ENCODE results near the gene EFCAB12. TPM values are rescaled to one million over a fixed set of nuclear protein-coding genes. Genes with fewer than 3 reads are reported as not detected.

The EFCAB12 gene
- total and polyA plus RNA-seq, 2 of the 8 experiments (the other 6 are each of a cell fraction or from before 2014, with no cell fraction given), result 0.60 to 0.99 TPM

- CTCF ChIA-PET (ENCODE audit: partially characterized antibody), result no interaction called here
- Histone ChIP-seq H3K56ac (replicated peaks; ENCODE audit: insufficient read length, low read depth, low read length) (no peak overlapping the region), H3K9me3 (ENCODE audit: insufficient read depth in 2 of 2, low read depth in 1 of 2, low read length in 1 of 2) (no peaks in the 10 kb centered on the region), H3K27ac (ENCODE audit: low read depth, low read length) (no peak overlapping the region), H4K20me1 (replicated peaks in 1 of 2; ENCODE audit: control insufficient read depth in 1 of 2, insufficient read depth in 2 of 2, low read length in 2 of 2) (no peaks in the 10 kb centered on the region), H3K4ac (replicated peaks; ENCODE audit: insufficient read length, low read depth, low read length) (no peak overlapping the region), H3K14ac (ENCODE audit: insufficient read length) (no peak overlapping the region), H2BK120ac (replicated peaks; ENCODE audit: low read depth, low read length) (no peak overlapping the region), H3K23me2 (ENCODE audit: low read depth, low read length) (peaks cover 2% of the 10 kb centered on the region; the same call in 1 of the 2 replicates), H2BK5ac (ENCODE audit: low read depth, low read length) (no peak overlapping the region), H4K8ac (ENCODE audit: extremely low read depth, insufficient read depth, low read length) (no peak overlapping the region), H2AFZ (ENCODE audit: low read length) (no peak overlapping the region), H3K4me2 (ENCODE audit: insufficient read depth in 1 of 2, low read depth in 2 of 2, low read length in 2 of 2) (no peak overlapping the region), H2AK5ac (ENCODE audit: low read depth, low read length) (no peak overlapping the region), H2BK20ac (ENCODE audit: low read length) (no peak overlapping the region), H2BK12ac (ENCODE audit: low read depth, low read length) (no peak overlapping the region), H4K5ac (ENCODE audit: insufficient read length, low read depth, low read length) (no peak overlapping the region), H3K79me2 (ENCODE audit: control insufficient read depth in 1 of 2, insufficient read depth in 2 of 2, low read length in 2 of 2) (no peaks in the 10 kb centered on the region), H3K9ac (replicated peaks in 1 of 4; ENCODE audit: extremely low read depth in 1 of 4, low read depth in 3 of 4, low read length in 3 of 4) (no peak overlapping the region), H3K36me3 (ENCODE audit: control insufficient read depth in 2 of 4, insufficient read depth in 4 of 4, low read length in 3 of 4) (peaks cover 0 to 19% (median 0%) of the 10 kb centered on the region in 4 experiments; a peak in 5 of 8 replicates), H3K18ac (ENCODE audit: extremely low read depth, low read length) (no peak overlapping the region), H4K91ac (replicated peaks; ENCODE audit: insufficient read length, low read length) (no peak overlapping the region), H3K4me3 (ENCODE audit: extremely low read depth in 1 of 4, insufficient read depth in 2 of 4, low read depth in 3 of 4, low read length in 4 of 4) (no peak overlapping the region), H2BK15ac (ENCODE audit: low read length) (no peak overlapping the region), H3K23ac (ENCODE audit: insufficient read length) (no peak overlapping the region), H3K79me1 (ENCODE audit: low read depth, low read length) (no peaks in the 10 kb centered on the region), H3K4me1 (replicated peaks in 1 of 4; ENCODE audit: control insufficient read depth in 3 of 4, insufficient read depth in 4 of 4, low read length in 3 of 4) (no peaks in the 10 kb centered on the region), H3K27me3 (replicated peaks in 1 of 4; ENCODE audit: control insufficient read depth in 3 of 4, extremely low read depth in 1 of 4, insufficient read depth in 3 of 4, low read length in 3 of 4) (no peaks in the 10 kb centered on the region)
- 85% methylated on average over 4 of the region's 4 CpGs; no CpG with 5 or more reads in 1 of the 2 experiments for WGBS, 2 experiments (ENCODE audit: extremely low coverage in 1 of 2, insufficient coverage in 1 of 2, insufficient read length in 1 of 2, insufficient replicate concordance in 2 of 2, low coverage in 1 of 2, low lambda C conversion rate in 2 of 2, missing lambda C conversion rate in 1 of 2)
- no peak for DNase-seq (ENCODE audit: low read depth in 1 of 2, low spot score in 2 of 2)
- no peak for FAIRE-seq
- POLR2A ChIA-PET (ENCODE audit: partially characterized antibody), result no interaction called here
- TF ChIP-seq CTBP2 (IDR thresholded peaks at IDR 0.05; ENCODE audit: borderline replicate concordance, insufficient read depth, insufficient read length, low read length), result no peak
- TF ChIP-seq ASH2L (IDR thresholded peaks at IDR 0.05; ENCODE audit: low read length), result no peak
- no peak for TF ChIP-seq MAFK (IDR thresholded peaks at IDR 0.05; ENCODE audit: low read depth, low read length)
- no peak for TF ChIP-seq SRF (IDR thresholded peaks at IDR 0.05; ENCODE audit: low read depth, low read length)
- TF ChIP-seq KDM5A (IDR thresholded peaks at IDR 0.05; ENCODE audit: low read length), result no peak
- no peak for TF ChIP-seq BCL11A (IDR thresholded peaks at IDR 0.05; ENCODE audit: low read depth in 2 of 2, low read length in 2 of 2)
Observed at GRCh38 chr3:129463716-129464115, 35.3 kb upstream of the EFCAB12 start.

All from H1 (cell line).